Suprapubic skin (tissue), 4 donors: Measurements from ENCODE around the gene TTLL5. TPM values are rescaled to one million over a fixed set of nuclear protein-coding genes. Genes with fewer than 3 reads are reported as not detected.
A peak's percentile ranks its signal among the peaks of the same experiment; 100 is the strongest.

Experiments
- DNase-seq, 2 donors: peaks; one replicate each; pipeline ENCODE4 v3.0.0-alpha.2; 2019; ENCODE audit warnings: low spot score in 2 of 2
- H3K27ac ChIP-seq: fragments of 200-600 bp; sonication (generic); one replicate; pipeline ENCODE4 v1.5.1; 2019
- H3K27me3 ChIP-seq: fragments of 200-600 bp; sonication (generic); one replicate; pipeline ENCODE4 v1.5.1; 2019
- H3K36me3 ChIP-seq: fragments of 200-600 bp; sonication (generic); one replicate; pipeline ENCODE4 v1.5.1; 2019
- H3K4me1 ChIP-seq: fragments of 200-600 bp; sonication (generic); one replicate; pipeline ENCODE4 v1.5.1; 2019
- H3K4me3 ChIP-seq: fragments of 200-600 bp; sonication (generic); one replicate; pipeline ENCODE4 v1.5.1; 2019; ENCODE audit warnings: mild to moderate bottlenecking
- H3K9me3 ChIP-seq: fragments of 200-600 bp; sonication (generic); one replicate; pipeline ENCODE4 v1.5.1; 2019
- CTCF ChIP-seq, 2 donors: fragments of 200-600 bp in 1 of 2; fragments of 450-650 bp in 1 of 2; sonication (generic) in 1 of 2; IDR thresholded peaks; one replicate each; pipeline ENCODE4 v1.5.1; 2016 to 2019; ENCODE audit warnings: antibody characterized with exemption in 2 of 2, mild to moderate bottlenecking in 1 of 2, moderate library complexity in 1 of 2
- EP300 ChIP-seq: sonication (generic); formaldehyde crosslinking; IDR thresholded peaks from one replicate; pipeline ENCODE4 v1.6.1; 2017; ENCODE audit warnings: antibody characterized with exemption
- POLR2A ChIP-seq, 2 donors: fragments of 450-650 bp; IDR thresholded peaks; one replicate each; pipeline ENCODE4 v1.6.1; 2017; ENCODE audit warnings: antibody characterized with exemption in 2 of 2, mild to moderate bottlenecking in 2 of 2, moderate library complexity in 2 of 2
- POLR2AphosphoS5 ChIP-seq, 3 donors: sonication (generic); formaldehyde crosslinking; IDR thresholded peaks; one replicate each; pipeline ENCODE4 v1.6.1; 2017; ENCODE audit warnings: antibody characterized with exemption in 3 of 3
- WGBS: methylation state at CpG from one replicate; pipeline ENCODE4 v1.1.5; 2018; 5-methylcytosine and 5-hydroxymethylcytosine counted together
- total RNA-seq, 4 donors: library from RNA; depleted of rRNA; stranded (reverse); fragments of >200 nt; gene quantifications; one replicate each; pipeline ENCODE4 v1.1.0, GENCODE V29; 2016

Gene TTLL5
- total RNA-seq, 4 donors from 2014 or later, result 24.4 to 56.4 (median 34.8) TPM

GRCh38 chr14:75905147-75905904 is 244.3 kb downstream of the TTLL5 start:
- peaks cover 3% of the 10 kb centered on the region for H3K4me1 ChIP-seq
- no peak for DNase-seq
- no peaks in the 10 kb centered on the region for H3K9me3 ChIP-seq
- no peak for TF ChIP-seq POLR2AphosphoS5 (IDR thresholded peaks at IDR 0.05)
- no peak for TF ChIP-seq EP300
- no peak for TF ChIP-seq CTCF (IDR thresholded peaks at IDR 0.05)
- no peak for TF ChIP-seq POLR2A (IDR thresholded peaks at IDR 0.05)
- peaks cover 3% of the 10 kb centered on the region for H3K36me3 ChIP-seq
- WGBS, result 57% methylated on average over 7 of the region's 7 CpGs
- no peak overlapping the region for H3K4me3 ChIP-seq
- no peak overlapping the region for H3K27ac ChIP-seq
- no peaks in the 10 kb centered on the region for H3K27me3 ChIP-seq

DNA sequence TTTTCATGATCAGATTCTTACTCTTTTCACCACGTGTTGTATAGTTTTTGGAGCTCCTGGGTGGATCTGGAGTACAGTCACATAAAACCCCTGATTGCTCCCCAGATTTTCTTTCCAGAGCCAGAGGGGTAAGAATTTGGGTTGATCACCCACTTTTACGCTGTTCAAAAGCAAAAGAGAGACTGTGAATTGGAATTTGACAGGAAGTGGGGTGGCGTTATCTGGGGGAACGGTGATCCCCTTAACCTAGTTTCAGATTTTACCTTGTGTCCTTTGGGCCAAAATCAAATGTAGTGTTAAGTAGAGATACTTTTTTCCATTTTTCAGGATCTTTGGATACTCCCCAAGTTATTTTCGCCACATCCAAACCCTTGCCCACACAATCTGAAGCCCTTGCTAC is 245.2 kb downstream of the TTLL5 start:
- no peak overlapping the region for H3K27ac ChIP-seq

GRCh38 chr14:75906680-75907280 is 245.7 kb downstream of the TTLL5 start:
- TF ChIP-seq CTCF (IDR thresholded peaks at IDR 0.05) (peak; percentile 74 to 80), POLR2AphosphoS5 (IDR thresholded peaks at IDR 0.05) (no peak)
- H3K9me3 ChIP-seq, result no peaks in the 10 kb centered on the region
- peak in 1 of 2 donors; percentile 82 for DNase-seq
- peaks cover 3% of the 10 kb centered on the region for H3K4me1 ChIP-seq
- H3K36me3 ChIP-seq, result peaks cover 3% of the 10 kb centered on the region
- H3K4me3 ChIP-seq, result no peak overlapping the region
- H3K27ac ChIP-seq, result no peak overlapping the region
- no peaks in the 10 kb centered on the region for H3K27me3 ChIP-seq
- 46% methylated on average over 4 of the region's 4 CpGs for WGBS

More for the DNA sequence above, 245.2 kb downstream of the TTLL5 start:
- WGBS, result 87% methylated on average over 5 of the region's 5 CpGs
- no peaks in the 10 kb centered on the region for H3K27me3 ChIP-seq
- H3K9me3 ChIP-seq, result no peaks in the 10 kb centered on the region
- no peak for DNase-seq
- peaks cover 3% of the 10 kb centered on the region for H3K4me1 ChIP-seq
- TF ChIP-seq POLR2AphosphoS5 (IDR thresholded peaks at IDR 0.05) (no peak), CTCF (IDR thresholded peaks at IDR 0.05) (no peak), POLR2A (IDR thresholded peaks at IDR 0.05) (no peak), EP300 (no peak)
- peaks cover 3% of the 10 kb centered on the region for H3K36me3 ChIP-seq
- H3K4me3 ChIP-seq, result no peak overlapping the region

- DNase-seq, result no peak
- H3K9me3 ChIP-seq, result no peaks in the 10 kb centered on the region
- 93% methylated on average over 4 of the region's 4 CpGs for WGBS
- TF ChIP-seq POLR2AphosphoS5 (IDR thresholded peaks at IDR 0.05) (no peak), CTCF (IDR thresholded peaks at IDR 0.05) (no peak), EP300 (no peak), POLR2A (IDR thresholded peaks at IDR 0.05) (no peak)
- H3K27me3 ChIP-seq, result no peaks in the 10 kb centered on the region
- H3K36me3 ChIP-seq, result no peaks in the 10 kb centered on the region
- peaks cover 3% of the 10 kb centered on the region for H3K4me1 ChIP-seq
- H3K27ac ChIP-seq, result no peak overlapping the region
- no peak overlapping the region for H3K4me3 ChIP-seq
These were observed 246.8 kb downstream of the TTLL5 start for GRCh38 chr14:75907756-75908359.

DNA sequence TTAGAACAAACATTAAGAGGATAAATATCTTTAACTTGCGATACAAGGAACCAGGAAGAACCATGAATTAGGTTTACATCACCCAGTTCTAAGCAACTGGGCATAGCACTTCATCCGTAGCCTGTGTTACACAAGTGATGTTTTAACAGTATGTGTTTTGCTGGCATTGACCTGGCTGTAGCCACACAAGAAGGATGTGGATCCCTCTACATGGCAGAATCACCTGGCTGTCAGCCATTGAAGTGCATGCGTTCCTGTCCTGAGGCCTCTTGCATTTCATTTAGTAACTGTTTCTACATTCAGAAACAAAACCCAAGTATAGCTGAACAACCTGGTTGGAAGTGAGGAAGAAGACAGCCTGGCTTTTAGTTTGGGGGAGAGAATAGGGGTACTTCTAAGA is 248.6 kb downstream of the TTLL5 start:
- DNase-seq, result no peak
- no peaks in the 10 kb centered on the region for H3K36me3 ChIP-seq
- WGBS, result 82% methylated on average over 3 of the region's 3 CpGs
- no peaks in the 10 kb centered on the region for H3K9me3 ChIP-seq
- no peak overlapping the region for H3K27ac ChIP-seq
- no peaks in the 10 kb centered on the region for H3K27me3 ChIP-seq
- no peak overlapping the region for H3K4me3 ChIP-seq
- peaks cover 3% of the 10 kb centered on the region for H3K4me1 ChIP-seq
- TF ChIP-seq POLR2AphosphoS5 (IDR thresholded peaks at IDR 0.05) (no peak), POLR2A (IDR thresholded peaks at IDR 0.05) (no peak), EP300 (no peak), CTCF (IDR thresholded peaks at IDR 0.05) (no peak)
